ENCODE results near the gene HYCC2.
"Not testable (repeated sequence)": the region's sequence is repeated elsewhere in the genome, so short reads cannot be mapped to it uniquely, and the experiment has no call there.

HYCC2 gene

GRCh38 chr2:201071479-201072200 is at the start of gene HYCC2, which contains the start of gene NDUFB3:
Gene HYCC2 (minus strand): TSS chr2:201071671. CDS start chr2:201024009, 47,662 bp downstream.
Gene NDUFB3 (plus strand): TSS chr2:201072001. CDS start chr2:201078883, 6,882 bp downstream.
- peak; percentile 88 for DNase-seq

GRCh38 chr2:201118961-201119854 is 47.7 kb upstream of the HYCC2 start:
- DNase-seq, result no peak

- peak; percentile 58 for DNase-seq
Observed at GRCh38 chr2:201118121-201118960, 46.9 kb upstream of the HYCC2 start.

- DNase-seq, result not testable (repeated sequence)
Observed at GRCh38 chr2:201117735-201118094, 46.2 kb upstream of the HYCC2 start.

- peak; percentile 55 for DNase-seq
Observed at GRCh38 chr2:201116959-201117734, 45.7 kb upstream of the HYCC2 start.

- DNase-seq, result peak; percentile 37
Observed at GRCh38 chr2:201116115-201116958, 44.9 kb upstream of the HYCC2 start, which contains the start of gene CFLAR. Gene CFLAR (plus strand): TSS chr2:201116164. CDS start chr2:201129866, 13,702 bp downstream.

- no peak for DNase-seq
Observed at GRCh38 chr2:201114846-201115245, 43.4 kb upstream of the HYCC2 start.

GRCh38 chr2:201114350-201114749 is 42.9 kb upstream of the HYCC2 start:
- no peak for DNase-seq

GRCh38 chr2:201111096-201111495 is 39.6 kb upstream of the HYCC2 start:
- DNase-seq, result no peak

- no peak for DNase-seq
Observed at GRCh38 chr2:201110615-201111014, 39.1 kb upstream of the HYCC2 start.

GRCh38 chr2:201109186-201109585 is 37.7 kb upstream of the HYCC2 start:
- DNase-seq, result no peak

GRCh38 chr2:201108341-201108740 is 36.9 kb upstream of the HYCC2 start:
- no peak for DNase-seq

GRCh38 chr2:201107624-201108023 is 36.2 kb upstream of the HYCC2 start:
- DNase-seq, result no peak

GRCh38 chr2:201105759-201106158 is 34.3 kb upstream of the HYCC2 start:
- DNase-seq, result no peak

GRCh38 chr2:201100497-201100896 is 29.0 kb upstream of the HYCC2 start:
- DNase-seq, result no peak

- no peak for DNase-seq
Observed at GRCh38 chr2:201093573-201093972, 22.1 kb upstream of the HYCC2 start.

- DNase-seq, result no peak
Observed at GRCh38 chr2:201090574-201090973, 19.1 kb upstream of the HYCC2 start.

GRCh38 chr2:201084863-201085262 is 13.4 kb upstream of the HYCC2 start:
- no peak for DNase-seq

GRCh38 chr2:201074996-201075395 is 3.5 kb upstream of the HYCC2 start:
- no peak for DNase-seq

GRCh38 chr2:201073071-201073470 is 1.6 kb upstream of the HYCC2 start:
- DNase-seq, result no peak

- no peak for DNase-seq
Observed at GRCh38 chr2:201072201-201072530, 695 bp upstream of the HYCC2 start.
